Measurements from ENCODE around the gene CAPN1. TPM values are rescaled to one million over a fixed set of nuclear protein-coding genes. Genes with fewer than 3 reads are reported as not detected.
A peak's percentile ranks its signal among the peaks of the same experiment; 100 is the strongest.

CAPN1 gene
- total RNA-seq, 1 donor from 2014 or later: 217 TPM

GRCh38 chr11:65150509-65151299, 31.0 kb upstream of the CAPN1 start:
- Histone ChIP-seq H3K4me2 (ENCODE audit: low read length) (peak overlapping the region; percentile 79), H3K4me1 (ENCODE audit: insufficient read depth, low read length) (peaks cover 16% of the 10 kb centered on the region), H3K9me3 (ENCODE audit: insufficient read depth, low read depth, low read length) (no peaks in the 10 kb centered on the region), H3K27me3 (ENCODE audit: insufficient read depth, low read length) (peaks cover 2% of the 10 kb centered on the region), H2AFZ (ENCODE audit: low read depth, low read length) (peak overlapping the region; percentile 16), H3K4me3 (ENCODE audit: insufficient read depth, low read depth, low read length) (peak overlapping the region; percentile 1), H3K79me2 (ENCODE audit: insufficient read depth, low read length) (no peaks in the 10 kb centered on the region), H3K27ac (ENCODE audit: low read depth, low read length) (peak overlapping the region; percentile 37), H3K36me3 (ENCODE audit: insufficient read depth, low read length) (no peaks in the 10 kb centered on the region), H4K20me1 (ENCODE audit: insufficient read depth, low read length) (no peaks in the 10 kb centered on the region), H3K9ac (ENCODE audit: low read length) (peak overlapping the region; percentile 42)
- Mint-ChIP-seq H3K27ac (ENCODE audit: unreplicated experiment) (peak overlapping the region; percentile 28), H3K4me1 (ENCODE audit: low read depth, unreplicated experiment) (peaks cover 14% of the 10 kb centered on the region), H3K9me3 (ENCODE audit: unreplicated experiment) (no peaks in the 10 kb centered on the region), H3K36me3 (ENCODE audit: low read depth, unreplicated experiment) (no peaks in the 10 kb centered on the region), H3K27me3 (ENCODE audit: low read depth, unreplicated experiment) (peaks cover 2% of the 10 kb centered on the region), H3K4me3 (ENCODE audit: unreplicated experiment) (peak overlapping the region; percentile 55)
- FAIRE-seq (no peak), DNase-seq (ENCODE audit: low read depth) (peak; percentile 82)
- TF ChIP-seq EZH2 (IDR thresholded peaks at IDR 0.05; ENCODE audit: insufficient read depth, low read length) (no peak), CTCF (IDR thresholded peaks at IDR 0.05; ENCODE audit: insufficient read depth, low read depth, low read length) (no peak)

- no peaks in the 10 kb centered on the region for H4K20me1 ChIP-seq (ENCODE audit: insufficient read depth, low read length)
- no peaks in the 10 kb centered on the region for H3K36me3 ChIP-seq (ENCODE audit: insufficient read depth, low read length)
- FAIRE-seq: no peak
- H3K27me3 ChIP-seq (ENCODE audit: insufficient read depth, low read length): peaks cover 2% of the 10 kb centered on the region
- no peak overlapping the region for H2AFZ ChIP-seq (ENCODE audit: low read depth, low read length)
- H3K4me3 ChIP-seq (ENCODE audit: insufficient read depth, low read depth, low read length): no peak overlapping the region
- Mint-ChIP-seq H3K27me3 (ENCODE audit: low read depth, unreplicated experiment) (peaks cover 2% of the 10 kb centered on the region), H3K4me3 (ENCODE audit: unreplicated experiment) (no peak overlapping the region), H3K27ac (ENCODE audit: unreplicated experiment) (no peak overlapping the region), H3K9me3 (ENCODE audit: unreplicated experiment) (no peaks in the 10 kb centered on the region), H3K4me1 (ENCODE audit: low read depth, unreplicated experiment) (peaks cover 14% of the 10 kb centered on the region), H3K36me3 (ENCODE audit: low read depth, unreplicated experiment) (no peaks in the 10 kb centered on the region)
- H3K9ac ChIP-seq (ENCODE audit: low read length): no peak overlapping the region
- TF ChIP-seq CTCF (IDR thresholded peaks at IDR 0.05; ENCODE audit: insufficient read depth, low read depth, low read length): no peak
- no peak for TF ChIP-seq EZH2 (IDR thresholded peaks at IDR 0.05; ENCODE audit: insufficient read depth, low read length)
- DNase-seq (ENCODE audit: low read depth): no peak
- peaks cover 16% of the 10 kb centered on the region for H3K4me1 ChIP-seq (ENCODE audit: insufficient read depth, low read length)
- H3K27ac ChIP-seq (ENCODE audit: low read depth, low read length): no peak overlapping the region
- peak overlapping the region; percentile 79 for H3K4me2 ChIP-seq (ENCODE audit: low read length)
- H3K9me3 ChIP-seq (ENCODE audit: insufficient read depth, low read depth, low read length): no peaks in the 10 kb centered on the region
- no peaks in the 10 kb centered on the region for H3K79me2 ChIP-seq (ENCODE audit: insufficient read depth, low read length)
These were observed 30.3 kb upstream of the CAPN1 start for GRCh38 chr11:65151331-65151899.

GRCh38 chr11:65152122-65152521, 29.6 kb upstream of the CAPN1 start:
- Mint-ChIP-seq H3K9me3 (ENCODE audit: unreplicated experiment) (no peaks in the 10 kb centered on the region), H3K4me3 (ENCODE audit: unreplicated experiment) (no peak overlapping the region), H3K36me3 (ENCODE audit: low read depth, unreplicated experiment) (no peaks in the 10 kb centered on the region), H3K27me3 (ENCODE audit: low read depth, unreplicated experiment) (peaks cover 2% of the 10 kb centered on the region), H3K4me1 (ENCODE audit: low read depth, unreplicated experiment) (peaks cover 14% of the 10 kb centered on the region), H3K27ac (ENCODE audit: unreplicated experiment) (no peak overlapping the region)
- H2AFZ ChIP-seq (ENCODE audit: low read depth, low read length): no peak overlapping the region
- peaks cover 16% of the 10 kb centered on the region for H3K4me1 ChIP-seq (ENCODE audit: insufficient read depth, low read length)
- no peak overlapping the region for H3K9ac ChIP-seq (ENCODE audit: low read length)
- H3K79me2 ChIP-seq (ENCODE audit: insufficient read depth, low read length): no peaks in the 10 kb centered on the region
- no peaks in the 10 kb centered on the region for H3K36me3 ChIP-seq (ENCODE audit: insufficient read depth, low read length)
- no peak overlapping the region for H3K4me2 ChIP-seq (ENCODE audit: low read length)
- H3K4me3 ChIP-seq (ENCODE audit: insufficient read depth, low read depth, low read length): no peak overlapping the region
- peaks cover 2% of the 10 kb centered on the region for H3K27me3 ChIP-seq (ENCODE audit: insufficient read depth, low read length)
- no peaks in the 10 kb centered on the region for H4K20me1 ChIP-seq (ENCODE audit: insufficient read depth, low read length)
- no peaks in the 10 kb centered on the region for H3K9me3 ChIP-seq (ENCODE audit: insufficient read depth, low read depth, low read length)
- no peak overlapping the region for H3K27ac ChIP-seq (ENCODE audit: low read depth, low read length)
- DNase-seq (ENCODE audit: low read depth) (no peak), FAIRE-seq (no peak)
- no peak for TF ChIP-seq EZH2 (IDR thresholded peaks at IDR 0.05; ENCODE audit: insufficient read depth, low read length)
- TF ChIP-seq CTCF (IDR thresholded peaks at IDR 0.05; ENCODE audit: insufficient read depth, low read depth, low read length): no peak
